ENCODE measurements around the gene RHOV. TPM values are rescaled to one million over a fixed set of nuclear protein-coding genes. Genes with fewer than 3 reads are reported as not detected.

Gene RHOV
- total RNA-seq, 1 donor from 2014 or later, result 0.12 TPM

DNA sequence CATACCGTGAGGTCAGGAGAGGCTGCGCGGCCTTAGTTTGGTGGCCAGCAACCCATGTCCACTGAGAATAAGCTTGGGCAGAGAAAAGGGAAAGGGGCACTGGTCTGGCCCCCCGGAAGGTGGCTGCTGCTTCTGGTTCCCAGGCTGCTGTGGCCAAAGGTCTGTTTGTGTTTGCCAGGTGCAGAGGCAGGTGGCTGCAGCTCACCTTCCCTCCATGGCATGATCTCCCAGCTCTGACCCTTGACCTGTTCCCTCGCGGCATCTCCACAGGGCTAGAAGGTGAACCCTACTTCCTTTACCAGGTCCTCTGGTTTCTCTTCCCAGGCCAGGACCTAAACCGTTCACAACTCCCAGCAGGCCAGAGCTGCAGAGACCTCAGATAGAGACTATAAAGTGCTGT lies 34.1 kb upstream of the RHOV start:
- TF ChIP-seq CTCF (IDR thresholded peaks at IDR 0.05), result no peak
- Mint-ChIP-seq H3K27me3 (ENCODE audit: low read depth) (no peaks in the 10 kb centered on the region), H3K27ac (ENCODE audit: unreplicated experiment) (no peak overlapping the region), H3K4me3 (ENCODE audit: unreplicated experiment) (no peak overlapping the region), H3K36me3 (ENCODE audit: low read depth) (peaks cover 8% of the 10 kb centered on the region), H3K9me3 (ENCODE audit: low read depth) (no peaks in the 10 kb centered on the region), H3K4me1 (ENCODE audit: low read depth) (peaks cover 28% of the 10 kb centered on the region)
- no peak for DNase-seq (ENCODE audit: low spot score)

DNA sequence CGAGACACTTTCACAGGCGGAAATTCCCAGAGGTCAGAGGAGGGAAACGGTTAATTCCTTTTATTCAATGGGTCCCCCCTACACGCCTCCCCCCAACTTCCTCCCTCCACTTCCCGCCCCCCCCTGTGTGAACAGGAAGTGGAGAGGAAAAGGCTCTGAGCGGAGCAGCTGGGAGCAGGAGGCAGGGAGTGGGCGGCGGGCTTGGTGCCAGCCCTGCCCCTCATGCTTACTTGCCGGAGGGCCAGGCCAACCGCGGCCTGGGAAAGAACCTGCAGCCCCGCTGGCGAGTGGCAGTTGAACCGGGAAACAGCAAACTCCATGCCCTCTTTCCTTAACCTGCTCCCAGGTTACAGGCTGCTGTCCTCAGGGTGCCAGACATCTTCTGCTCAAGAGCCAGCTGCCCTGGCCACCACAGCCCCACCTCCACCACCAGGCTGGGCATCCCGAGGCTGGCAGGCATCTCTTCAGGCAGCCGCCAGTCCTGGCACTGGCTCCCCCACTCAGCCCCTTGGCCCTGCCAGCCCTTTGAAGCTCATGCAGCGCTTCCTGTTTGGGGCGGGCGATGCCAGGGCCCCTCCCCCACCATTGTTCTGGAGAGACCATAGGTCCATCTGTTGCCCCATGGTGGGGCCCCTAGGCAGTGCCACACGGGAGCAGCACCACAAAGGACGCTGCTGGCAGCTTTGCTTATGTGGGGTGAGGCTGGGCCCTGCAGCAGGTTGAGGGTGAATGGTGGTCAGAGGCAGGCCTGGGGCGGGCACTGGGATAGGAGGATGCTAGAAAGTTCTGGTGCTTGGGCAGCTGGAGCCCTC lies 33.2 kb upstream of the RHOV start:
- no peaks in the 10 kb centered on the region for H3K9me3 Mint-ChIP-seq (ENCODE audit: low read depth)
- H3K4me1 Mint-ChIP-seq (ENCODE audit: low read depth), result peaks cover 28% of the 10 kb centered on the region
- no peak overlapping the region for H3K4me3 Mint-ChIP-seq (ENCODE audit: unreplicated experiment)
- peaks cover 12% of the 10 kb centered on the region for H3K36me3 Mint-ChIP-seq (ENCODE audit: low read depth)
- DNase-seq (ENCODE audit: low spot score), result no peak
- no peaks in the 10 kb centered on the region for H3K27me3 Mint-ChIP-seq (ENCODE audit: low read depth)
- H3K27ac Mint-ChIP-seq (ENCODE audit: unreplicated experiment), result peak overlapping the region; percentile 27
- no peak for TF ChIP-seq CTCF (IDR thresholded peaks at IDR 0.05)

- Mint-ChIP-seq H3K4me3 (ENCODE audit: unreplicated experiment) (peak overlapping the region; percentile 41), H3K27me3 (ENCODE audit: low read depth) (no peaks in the 10 kb centered on the region), H3K4me1 (ENCODE audit: low read depth) (peaks cover 28% of the 10 kb centered on the region), H3K9me3 (ENCODE audit: low read depth) (no peaks in the 10 kb centered on the region), H3K27ac (ENCODE audit: unreplicated experiment) (peak overlapping the region; percentile 61), H3K36me3 (ENCODE audit: low read depth) (peaks cover 12% of the 10 kb centered on the region)
- peak; percentile 93 for TF ChIP-seq CTCF (IDR thresholded peaks at IDR 0.05)
- DNase-seq (ENCODE audit: low spot score), result peak; percentile 90
Observed at GRCh38 chr15:40906091-40906990, 32.3 kb upstream of the RHOV start.

DNA sequence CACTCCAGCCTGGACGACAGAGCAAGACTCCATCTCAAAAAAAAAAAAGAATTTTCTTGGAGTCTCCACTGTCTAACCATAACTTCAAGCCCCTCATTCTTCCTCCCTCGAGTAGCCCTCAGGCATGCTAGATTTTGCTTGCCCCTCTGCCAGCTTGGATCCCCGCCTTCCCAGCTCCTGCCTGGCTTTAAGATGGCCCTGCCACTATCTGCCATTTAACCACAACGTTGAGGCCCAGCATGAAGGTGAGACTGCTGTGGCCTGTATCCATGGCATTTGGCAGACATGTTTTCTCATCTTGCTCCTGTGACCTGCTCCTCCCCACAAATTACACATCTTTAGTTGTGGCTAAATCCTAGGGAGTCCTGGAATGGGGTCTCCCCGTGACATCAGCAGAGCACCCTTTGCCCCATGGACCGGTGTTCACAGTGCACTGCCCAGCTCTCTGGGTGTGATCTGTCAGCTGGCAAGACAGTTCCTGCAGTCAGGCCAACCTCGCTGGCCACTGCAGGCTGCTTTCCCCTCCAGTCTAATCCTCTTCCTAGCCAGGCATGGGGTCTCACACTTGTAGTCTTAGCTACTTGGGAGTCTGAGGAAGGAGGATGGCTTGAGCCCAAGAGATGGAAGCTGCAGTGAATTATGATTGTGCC lies 30.6 kb upstream of the RHOV start:
- no peak overlapping the region for H3K4me3 Mint-ChIP-seq (ENCODE audit: unreplicated experiment)
- H3K27me3 Mint-ChIP-seq (ENCODE audit: low read depth), result no peaks in the 10 kb centered on the region
- H3K4me1 Mint-ChIP-seq (ENCODE audit: low read depth), result peaks cover 27% of the 10 kb centered on the region
- no peak overlapping the region for H3K27ac Mint-ChIP-seq (ENCODE audit: unreplicated experiment)
- H3K36me3 Mint-ChIP-seq (ENCODE audit: low read depth), result peaks cover 18% of the 10 kb centered on the region
- no peak for TF ChIP-seq CTCF (IDR thresholded peaks at IDR 0.05)
- DNase-seq (ENCODE audit: low spot score), result no peak
- no peaks in the 10 kb centered on the region for H3K9me3 Mint-ChIP-seq (ENCODE audit: low read depth)

Measured in chondrocyte (in vitro differentiated cells).